H1 (cell line): Measurements from ENCODE around the gene MAOB. TPM values are rescaled to one million over a fixed set of nuclear protein-coding genes. Genes with fewer than 3 reads are reported as not detected.

ENCODE experiments used
- CTCF ChIA-PET: fragments of 300-600 bp; sonication (Branson Sonifier 250); formaldehyde crosslinking; loops from one replicate; lab custom pipeline; 2021; ENCODE audit not compliant: partially characterized antibody; lab: Charles Lee
- POLR2A ChIA-PET: fragments of 300-600 bp; sonication (Branson Sonifier 250); formaldehyde crosslinking; loops from one replicate; lab custom pipeline; 2021; ENCODE audit warnings: inconsistent platforms; ENCODE audit not compliant: partially characterized antibody; lab: Charles Lee
- DNase-seq, 2 experiments: peaks; one replicate each; pipeline versions ENCODE4 v3.0.0 to v3.0.0-alpha.2; 2010 to 2022; ENCODE audit warnings: low spot score in 2 of 2, low read depth in 1 of 2, mixed read lengths in 1 of 2
- FAIRE-seq: peaks from 2 replicates; lab custom pipeline; 2011; peaks lifted over from hg19 to GRCh38; lab: Jason Lieb, UNC
- H2AFZ ChIP-seq: 2 replicates; pipeline ENCODE4 v1.8.1; 2012; ENCODE audit warnings: low read length, inconsistent platforms
- H2AK5ac ChIP-seq: 2 replicates; pipeline ENCODE4 v1.6.1; 2013; ENCODE audit warnings: low read depth, low read length
- H2BK120ac ChIP-seq: replicated peaks from 2 replicates; pipeline ENCODE3; 2013; ENCODE audit warnings: low read depth, low read length, inconsistent platforms
- H2BK12ac ChIP-seq: 2 replicates; pipeline ENCODE4 v1.6.1; 2013; ENCODE audit warnings: low read depth, low read length
- H2BK15ac ChIP-seq: 2 replicates; pipeline ENCODE4 v1.6.1; 2013; ENCODE audit warnings: low read length
- H2BK20ac ChIP-seq: 2 replicates; pipeline ENCODE4 v1.6.1; 2013; ENCODE audit warnings: low read length
- H2BK5ac ChIP-seq: 2 replicates; pipeline ENCODE4 v1.6.1; 2013; ENCODE audit warnings: low read depth, low read length
- H3K14ac ChIP-seq: 2 replicates; pipeline ENCODE4 v1.6.1; 2013; ENCODE audit warnings: inconsistent platforms; ENCODE audit not compliant: insufficient read length
- H3K18ac ChIP-seq: 2 replicates; pipeline ENCODE4 v1.6.1; 2013; ENCODE audit warnings: low read length; ENCODE audit errors: extremely low read depth
- H3K23ac ChIP-seq: 2 replicates; pipeline ENCODE4 v1.6.1; 2013; ENCODE audit warnings: inconsistent platforms; ENCODE audit not compliant: insufficient read length
- H3K23me2 ChIP-seq: 2 replicates; pipeline ENCODE4 v1.6.1; 2013; ENCODE audit warnings: low read depth, low read length
- H3K27ac ChIP-seq: 2 replicates; pipeline ENCODE4 v1.6.1; 2011; ENCODE audit warnings: low read depth, low read length, inconsistent platforms
- H3K27me3 ChIP-seq, 4 experiments: replicated peaks in 1 of 4; 1 replicate in 1 of 4; 2 replicates in 3 of 4; pipeline versions ENCODE4 v1.6.1 to v1.8.1; 2011 to 2013; ENCODE audit warnings: low read length in 3 of 4, mild to moderate bottlenecking in 3 of 4, inconsistent platforms in 2 of 4, mixed read lengths in 2 of 4, moderate library complexity in 1 of 4; ENCODE audit not compliant: control insufficient read depth in 3 of 4, insufficient read depth in 3 of 4; ENCODE audit errors: extremely low read depth in 1 of 4
- H3K36me3 ChIP-seq, 4 experiments: 2 replicates each; pipeline versions ENCODE4 v1.6.1 to v1.8.1; 2011 to 2013; ENCODE audit warnings: mild to moderate bottlenecking in 4 of 4, low read length in 3 of 4, moderate library complexity in 2 of 4, control low read depth in 1 of 4, inconsistent platforms in 1 of 4; ENCODE audit not compliant: insufficient read depth in 4 of 4, control insufficient read depth in 2 of 4
- H3K4ac ChIP-seq: replicated peaks from 2 replicates; pipeline ENCODE3; 2013; ENCODE audit warnings: low read length, low read depth, mixed read lengths, inconsistent platforms; ENCODE audit not compliant: insufficient read length
- H3K4me1 ChIP-seq, 4 experiments: replicated peaks in 1 of 4; 1 replicate in 1 of 4; 2 replicates in 3 of 4; pipeline versions ENCODE4 v1.6.1 to v1.8.1; 2011 to 2013; ENCODE audit warnings: low read length in 3 of 4, inconsistent platforms in 2 of 4, mixed read lengths in 1 of 4; ENCODE audit not compliant: insufficient read depth in 4 of 4, control insufficient read depth in 3 of 4
- H3K4me2 ChIP-seq, 2 experiments: 2 replicates each; pipeline versions ENCODE4 v1.6.1 to v1.8.1; 2011 to 2013; ENCODE audit warnings: low read depth in 2 of 2, low read length in 2 of 2, control low read depth in 1 of 2, inconsistent platforms in 1 of 2, mild to moderate bottlenecking in 1 of 2; ENCODE audit not compliant: insufficient read depth in 1 of 2
- H3K4me3 ChIP-seq, 4 experiments: fragments of 200-600, 300-600 bp in 1 of 4; sonication (generic), shearing (Covaris generic), sonication (Bioruptor Twin) in 1 of 4; 2 replicates each; pipeline versions ENCODE4 v1.5.1 to v1.8.1; 2011 to 2016; ENCODE audit warnings: low read length in 4 of 4, low read depth in 3 of 4, control low read depth in 2 of 4, inconsistent platforms in 2 of 4, mild to moderate bottlenecking in 2 of 4, mixed read lengths in 1 of 4, moderate library complexity in 1 of 4; ENCODE audit not compliant: insufficient read depth in 2 of 4; ENCODE audit errors: extremely low read depth in 1 of 4
- H3K56ac ChIP-seq: replicated peaks from 2 replicates; pipeline ENCODE3; 2013; ENCODE audit warnings: low read depth, mild to moderate bottlenecking, mixed read lengths, low read length, inconsistent platforms; ENCODE audit not compliant: insufficient read length
- H3K79me1 ChIP-seq: 2 replicates; pipeline ENCODE4 v1.6.1; 2013; ENCODE audit warnings: low read depth, low read length, control low read depth
- H3K79me2 ChIP-seq, 2 experiments: 2 replicates each; pipeline versions ENCODE4 v1.6.1 to v1.8.1; 2012 to 2013; ENCODE audit warnings: low read length in 2 of 2, mild to moderate bottlenecking in 2 of 2, inconsistent platforms in 1 of 2; ENCODE audit not compliant: insufficient read depth in 2 of 2, control insufficient read depth in 1 of 2
- H3K9ac ChIP-seq, 4 experiments: replicated peaks in 1 of 4; 1 replicate in 1 of 4; 2 replicates in 3 of 4; pipeline versions ENCODE4 v1.6.1 to v1.8.1; 2011 to 2013; ENCODE audit warnings: low read depth in 3 of 4, low read length in 3 of 4, control low read depth in 2 of 4, mild to moderate bottlenecking in 2 of 4, moderate library complexity in 2 of 4, inconsistent platforms in 1 of 4; ENCODE audit errors: extremely low read depth in 1 of 4
- H3K9me3 ChIP-seq, 2 experiments: 2 replicates each; pipeline versions ENCODE4 v1.6.1 to v1.8.1; 2012 to 2013; ENCODE audit warnings: mild to moderate bottlenecking in 2 of 2, moderate library complexity in 2 of 2, control low read depth in 1 of 2, inconsistent platforms in 1 of 2, low read depth in 1 of 2, low read length in 1 of 2, mixed read lengths in 1 of 2; ENCODE audit not compliant: insufficient read depth in 2 of 2
- H4K20me1 ChIP-seq, 2 experiments: replicated peaks in 1 of 2; 2 replicates each; pipeline versions ENCODE3 to v1.8.1; 2011 to 2013; ENCODE audit warnings: inconsistent platforms in 2 of 2, low read length in 2 of 2, mild to moderate bottlenecking in 1 of 2; ENCODE audit not compliant: insufficient read depth in 2 of 2, control insufficient read depth in 1 of 2
- H4K5ac ChIP-seq: 2 replicates; pipeline ENCODE4 v1.6.1; 2013; ENCODE audit warnings: low read length, low read depth, mixed read lengths, inconsistent platforms; ENCODE audit not compliant: insufficient read length
- H4K8ac ChIP-seq: 2 replicates; pipeline ENCODE4 v1.8.0; 2013; ENCODE audit warnings: mild to moderate bottlenecking, moderate library complexity, low read length, inconsistent platforms; ENCODE audit not compliant: insufficient read depth; ENCODE audit errors: extremely low read depth
- H4K91ac ChIP-seq: replicated peaks from 2 replicates; pipeline ENCODE3; 2013; ENCODE audit warnings: low read length, mixed read lengths, inconsistent platforms; ENCODE audit not compliant: insufficient read length
- BACH1 ChIP-seq: IDR thresholded peaks from 2 replicates; pipeline ENCODE4 v1.6.1; 2012; ENCODE audit warnings: low read length, improper control_type of control experiment
- CBX8 ChIP-seq: fragments of 300-800, 300-1000 bp; sonication (generic); IDR thresholded peaks from 2 replicates; pipeline ENCODE4 v1.7.1; 2016; ENCODE audit warnings: low read depth, low read length, borderline replicate concordance
- HDAC6 ChIP-seq: IDR thresholded peaks from one replicate; pipeline ENCODE4 v1.7.1; 2012; ENCODE audit warnings: low read depth, mild to moderate bottlenecking, inconsistent platforms, low read length, moderate library complexity
- KDM1A ChIP-seq: fragments of 200-600, 300-600 bp; sonication (generic); IDR thresholded peaks from 2 replicates; pipeline ENCODE4 v1.7.1; 2016; ENCODE audit warnings: mild to moderate bottlenecking, low read length, borderline replicate concordance
- NRF1 ChIP-seq: IDR thresholded peaks from 2 replicates; pipeline ENCODE4 v1.6.1; 2011; ENCODE audit warnings: mild to moderate bottlenecking, low read depth, low read length, improper control_type of control experiment
- RBBP5 ChIP-seq: IDR thresholded peaks from 2 replicates; pipeline ENCODE4 v1.7.1; 2012; ENCODE audit warnings: low read depth, mild to moderate bottlenecking, inconsistent platforms, low read length, moderate library complexity, borderline replicate concordance
- SIN3A ChIP-seq, 2 experiments: IDR thresholded peaks in 1 of 2; conservative IDR thresholded peaks in 1 of 2; 2 replicates each; pipeline ENCODE4 v1.6.1; 2011 to 2012; ENCODE audit warnings: low read length in 2 of 2, improper control_type of control experiment in 1 of 2, low read depth in 1 of 2, mild to moderate bottlenecking in 1 of 2
- SP2 ChIP-seq: IDR thresholded peaks from 2 replicates; pipeline ENCODE4 v1.6.1; 2012; ENCODE audit warnings: mild to moderate bottlenecking, low read length, inconsistent platforms
- SP4 ChIP-seq: IDR thresholded peaks from 2 replicates; pipeline ENCODE4 v1.6.1; 2012; ENCODE audit warnings: low read length, inconsistent platforms
- SRF ChIP-seq: IDR thresholded peaks from 2 replicates; pipeline ENCODE4 v1.6.1; 2011; ENCODE audit warnings: mild to moderate bottlenecking, low read depth, low read length, moderate library complexity
- SUZ12 ChIP-seq: fragments of 200-600 bp; sonication (generic); IDR thresholded peaks from 2 replicates; pipeline ENCODE4 v1.6.1; 2012; ENCODE audit warnings: mild to moderate bottlenecking, inconsistent platforms, low read length, moderate library complexity, mixed read lengths
- TEAD4 ChIP-seq: IDR thresholded peaks from 2 replicates; pipeline ENCODE4 v1.6.1; 2012; ENCODE audit warnings: low read depth, low read length, inconsistent platforms, mixed read lengths
- USF2 ChIP-seq: IDR thresholded peaks from 2 replicates; pipeline ENCODE4 v1.6.1; 2011; ENCODE audit warnings: low read length, improper control_type of control experiment
- ZNF274 ChIP-seq: IDR thresholded peaks from 2 replicates; pipeline ENCODE4 v1.7.0; 2012; ENCODE audit warnings: low read length, borderline replicate concordance; ENCODE audit errors: extremely low read depth
- polyA plus RNA-seq, 7 experiments: library from polyadenylated mRNA; depleted of rRNA in 3 of 7; stranded (reverse) in 5 of 7; unstranded in 2 of 7; fragments of >200 nt in 5 of 7; fragments of 200-250 nt in 2 of 7; gene quantifications; 1 replicate in 5 of 7; 2 replicates in 1 of 7; 4 replicates in 1 of 7; pipeline versions ENCODE4 v1.2.1 to v1.2.3, GENCODE V29; 2011 to 2013; ENCODE audit warnings: missing spikeins in 2 of 7, mixed read lengths in 2 of 7
- total RNA-seq: library from RNA; stranded (reverse); fragmentation: NEBNext Ultra II Directional; extraction: Animal tissue kit (Norgen Biotek cat#: 25700); gene quantifications from 2 replicates; pipeline ENCODE4 v1.2.1, GENCODE V29; 2021
- TF ChIP-seq, protein P1 (sequence below): IDR thresholded peaks from 2 replicates; pipeline ENCODE4 v1.6.1; 2011; ENCODE audit warnings: low read depth, mild to moderate bottlenecking, low read length; ENCODE audit not compliant: insufficient read depth

Gene MAOB
- total and polyA plus RNA-seq, 2 of the 8 experiments (the other 6 are each of a cell fraction or from before 2014, with no cell fraction given) = 0.73 to 1.1 TPM

- FAIRE-seq = no peak
- TF ChIP-seq CBX8 = no peak
- TF ChIP-seq KDM1A = no peak
- no peak for TF ChIP-seq SRF
- no peak for TF ChIP-seq RBBP5
- no peak for TF ChIP-seq SIN3A (conservative IDR thresholded peaks at IDR 0.05 in 1 of 2, IDR thresholded peaks at IDR 0.05 in 1 of 2; ENCODE audit: low read depth in 1 of 2, low read length in 2 of 2)
- TF ChIP-seq SP2 = no peak
- TF ChIP-seq SUZ12 = no peak
- TF ChIP-seq USF2 = no peak
- no peak for TF ChIP-seq HDAC6
- no peak for TF ChIP-seq NRF1
- no peak for TF ChIP-seq TEAD4
- TF ChIP-seq SP4 = no peak
- TF ChIP-seq, protein P1, sequence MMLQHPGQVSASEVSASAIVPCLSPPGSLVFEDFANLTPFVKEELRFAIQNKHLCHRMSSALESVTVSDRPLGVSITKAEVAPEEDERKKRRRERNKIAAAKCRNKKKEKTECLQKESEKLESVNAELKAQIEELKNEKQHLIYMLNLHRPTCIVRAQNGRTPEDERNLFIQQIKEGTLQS = no peak
- TF ChIP-seq ZNF274 = no peak
- no peak for TF ChIP-seq BACH1
These were observed 74.0 kb downstream of the MAOB start for GRCh38 chrX:43808231-43808630.

More at GRCh38 chrX:43808231-43808630, 74.0 kb downstream of the MAOB start:
- no peak overlapping the region for H2BK15ac ChIP-seq
- no peaks in the 10 kb centered on the region for H3K79me1 ChIP-seq
- no peak for DNase-seq
- no peaks in the 10 kb centered on the region for H4K20me1 ChIP-seq
- no peak overlapping the region for H2BK5ac ChIP-seq
- H3K23ac ChIP-seq = no peak overlapping the region
- H3K14ac ChIP-seq = no peak overlapping the region
- H3K36me3 ChIP-seq = no peaks in the 10 kb centered on the region
- no peak overlapping the region for H3K27ac ChIP-seq
- H3K4me2 ChIP-seq = no peak overlapping the region
- no peaks in the 10 kb centered on the region for H3K79me2 ChIP-seq
- no peak overlapping the region for H4K5ac ChIP-seq
- H2BK12ac ChIP-seq = no peak overlapping the region
- no peak overlapping the region for H2BK20ac ChIP-seq
- no peak overlapping the region for H3K4ac ChIP-seq
- no peak overlapping the region for H3K18ac ChIP-seq
- H2AFZ ChIP-seq = no peak overlapping the region
- H3K9me3 ChIP-seq = no peaks in the 10 kb centered on the region
- H4K8ac ChIP-seq = no peak overlapping the region
- no peaks in the 10 kb centered on the region for H3K23me2 ChIP-seq
- H2BK120ac ChIP-seq = no peak overlapping the region
- POLR2A ChIA-PET = no interaction called here
- no peak overlapping the region for H2AK5ac ChIP-seq
- no peak overlapping the region for H3K9ac ChIP-seq
- no peak overlapping the region for H3K4me3 ChIP-seq
- CTCF ChIA-PET = no interaction called here
- H3K56ac ChIP-seq = no peak overlapping the region
- no peak overlapping the region for H4K91ac ChIP-seq
- H3K4me1 ChIP-seq = no peaks in the 10 kb centered on the region
- H3K27me3 ChIP-seq = no peaks in the 10 kb centered on the region
